GM12878 (cell line): Measurements from ENCODE around the gene TEX51. TPM values are rescaled to one million over a fixed set of nuclear protein-coding genes. Genes with fewer than 3 reads are reported as not detected.

Source experiments
- ATAC-seq: fragments of 200-7000 bp; cut with Tn5 transposase; 3 replicates; pipeline ENCODE4 v1.9.1; 2020; ENCODE audit warnings: mild to moderate bottlenecking, moderate library complexity
- BruUV-seq: library from RNA; stranded (reverse); fragments of 400-500 nt; replicated peaks from 2 replicates; lab custom pipeline; 2021; lab: Mats Ljungman, UMichigan
- CTCF ChIA-PET: fragments of 300-600 bp; sonication (Branson Sonifier 250); formaldehyde crosslinking; extraction: SDS; loops from one replicate; lab custom pipeline; 2021; ENCODE audit warnings: inconsistent platforms; lab: Yijun Ruan, JAX
- POLR2A ChIA-PET: fragments of 350-600 bp; formaldehyde crosslinking; extraction: SDS; loops from one replicate; lab custom pipeline; 2021; ENCODE audit warnings: inconsistent platforms; lab: Charles Lee
- RAD21 ChIA-PET: fragments of 300-600 bp; sonication (Branson Sonifier 250); formaldehyde crosslinking; loops from one replicate; lab custom pipeline; 2023; ENCODE audit warnings: antibody characterized with exemption; ENCODE audit not compliant: unreplicated experiment; lab: Charles Lee
- SMC1A ChIA-PET: fragments of 300-600 bp; sonication (Branson Sonifier 250); formaldehyde crosslinking; loops from one replicate; lab custom pipeline; 2023; ENCODE audit not compliant: unreplicated experiment, uncharacterized antibody; lab: Charles Lee
- DNase-seq: peaks from one replicate; pipeline ENCODE4 v3.0.0-alpha.2; 2011; ENCODE audit warnings: low read depth, low spot score
- FAIRE-seq: peaks from 3 replicates; lab custom pipeline; 2011; peaks lifted over from hg19 to GRCh38; lab: Jason Lieb, UNC
- H2AFZ ChIP-seq: 2 replicates; pipeline ENCODE4 v1.6.0; 2011; ENCODE audit warnings: low read depth, low read length, control low read depth; ENCODE audit not compliant: control insufficient read depth
- H3K27ac ChIP-seq: 2 replicates; pipeline ENCODE4 v1.5.1; 2011; ENCODE audit warnings: control low read depth; ENCODE audit not compliant: control insufficient read depth, insufficient read depth
- H3K27me3 ChIP-seq, 2 experiments: replicated peaks in 1 of 2; 2 replicates each; pipeline versions ENCODE4 v1.6.0 to v1.6.1; 2011; ENCODE audit warnings: low read length in 1 of 2; ENCODE audit not compliant: control insufficient read depth in 2 of 2, insufficient read depth in 2 of 2
- H3K36me3 ChIP-seq, 2 experiments: 2 replicates each; pipeline ENCODE4 v1.5.1; 2011; ENCODE audit warnings: low read length in 1 of 2; ENCODE audit not compliant: control insufficient read depth in 2 of 2, insufficient read depth in 2 of 2
- H3K4me1 ChIP-seq: 2 replicates; pipeline ENCODE4 v1.6.1; 2011; ENCODE audit warnings: mild to moderate bottlenecking, low read length, moderate library complexity, mixed read lengths; ENCODE audit not compliant: control insufficient read depth, insufficient read depth
- H3K4me2 ChIP-seq: 2 replicates; pipeline ENCODE4 v1.6.0; 2011; ENCODE audit warnings: control low read depth; ENCODE audit not compliant: control insufficient read depth, insufficient read depth
- H3K4me3 ChIP-seq: fragments of 200-600 bp; sonication (generic); 2 replicates; pipeline ENCODE4 v1.5.1; 2016
- H3K79me2 ChIP-seq: 2 replicates; pipeline ENCODE4 v1.6.0; 2011; ENCODE audit warnings: low read length; ENCODE audit not compliant: control insufficient read depth, insufficient read depth
- H3K9ac ChIP-seq: 2 replicates; pipeline ENCODE4 v1.8.0; 2011; ENCODE audit warnings: low read length, control low read depth, mixed read lengths; ENCODE audit not compliant: control insufficient read depth, insufficient read depth
- H3K9me3 ChIP-seq: replicated peaks from 3 replicates; pipeline ENCODE4 v1.5.1; 2011; ENCODE audit warnings: mild to moderate bottlenecking, low read length; ENCODE audit not compliant: control insufficient read depth, insufficient read depth
- H4K20me1 ChIP-seq: 2 replicates; pipeline ENCODE4 v1.6.0; 2011; ENCODE audit not compliant: control insufficient read depth, insufficient read depth
- ATF2 ChIP-seq: IDR thresholded peaks from 2 replicates; pipeline ENCODE4 v1.6.1; 2012; ENCODE audit warnings: low read length, inconsistent platforms
- CHD4 ChIP-seq: fragments of 200-600 bp; sonication (generic); IDR thresholded peaks from 2 replicates; pipeline ENCODE4 v1.6.1; 2016; ENCODE audit warnings: mild to moderate bottlenecking
- E2F8 ChIP-seq: fragments of 450-650 bp; IDR thresholded peaks from 2 replicates; pipeline ENCODE4 v1.6.1; 2018; ENCODE audit warnings: mild to moderate bottlenecking, low read depth, moderate library complexity; ENCODE audit not compliant: partially characterized antibody
- MYC ChIP-seq: IDR thresholded peaks from 2 replicates; pipeline ENCODE4 v1.6.1; 2011; ENCODE audit warnings: mild to moderate bottlenecking, low read length, moderate library complexity, inconsistent platforms; ENCODE audit not compliant: insufficient read depth, insufficient replicate concordance, insufficient read length, severe bottlenecking
- NR2C1 ChIP-seq: fragments of 450-650 bp; IDR thresholded peaks from 2 replicates; pipeline ENCODE4 v1.6.1; 2017; ENCODE audit warnings: antibody characterized with exemption, mild to moderate bottlenecking, moderate library complexity
- NR2F1 ChIP-seq: fragments of 450-650 bp; conservative IDR thresholded peaks from 2 replicates; pipeline ENCODE4 v1.6.1; 2017; ENCODE audit warnings: mild to moderate bottlenecking
- RELA ChIP-seq: fragments of 450-650 bp; IDR thresholded peaks from 2 replicates; pipeline ENCODE4 v1.8.0; 2014; ENCODE audit warnings: borderline replicate concordance; ENCODE audit not compliant: partially characterized antibody
- SREBF1 ChIP-seq: IDR thresholded peaks from 2 replicates; pipeline ENCODE4 v1.6.1; 2012; ENCODE audit warnings: mild to moderate bottlenecking, low read length
- SUPT20H ChIP-seq: IDR thresholded peaks from 2 replicates; pipeline ENCODE4 v1.6.1; 2011; ENCODE audit warnings: low read depth, mild to moderate bottlenecking, low read length, moderate library complexity, borderline replicate concordance; ENCODE audit not compliant: control insufficient read depth
- ZBTB33 ChIP-seq: fragments of 450-650 bp; IDR thresholded peaks from 2 replicates; pipeline ENCODE4 v1.6.1; 2017; ENCODE audit warnings: mild to moderate bottlenecking
- ZBTB40 ChIP-seq: fragments of 450-650 bp; IDR thresholded peaks from 2 replicates; pipeline ENCODE4 v1.6.1; 2016; ENCODE audit warnings: mild to moderate bottlenecking, moderate library complexity, borderline replicate concordance
- WGBS: methylation state at CpG from one replicate; pipeline ENCODE4 v1.1.6; 2016; ENCODE audit warnings: low lambda C conversion rate; ENCODE audit not compliant: insufficient replicate concordance, insufficient coverage; ENCODE audit errors: missing lambda C conversion rate; 5-methylcytosine and 5-hydroxymethylcytosine counted together
- in situ Hi-C: fragments of 300-500 bp; cut with MboI; formaldehyde crosslinking; loops from 9 replicates; pipeline ENCODE4 v1.14.3; 2018; ENCODE audit warnings: mixed read lengths
- intact Hi-C: fragments of 100-400 bp; cut with micrococcal nuclease; formaldehyde crosslinking; loops from one replicate; pipeline ENCODE4 v1.14.2; 2022; ENCODE audit not compliant: unreplicated experiment
- polyA plus RNA-seq, 11 experiments: library from polyadenylated mRNA; depleted of rRNA in 4 of 11; unstranded in 6 of 11; stranded (reverse) in 5 of 11; fragments of >200 nt; fragmentation: Nextera tagmentation in 4 of 11; fragmentation: Illumina TruSeq in 1 of 11; extraction: Ambion mirVana in 4 of 11; extraction: Trizol in 1 of 11; gene quantifications; 1 replicate in 1 of 11; 2 replicates in 10 of 11; pipeline versions ENCODE4 v1.2.1 to v1.2.3, GENCODE V29; 2011 to 2016; ENCODE audit warnings: inconsistent platforms in 2 of 11, missing spikeins in 2 of 11, low read depth in 1 of 11
- total RNA-seq, 4 experiments: library from RNA; depleted of rRNA in 3 of 4; stranded (reverse); fragments of >200 nt in 3 of 4; fragmentation: Illumina TruSeq in 1 of 4; extraction: Trizol in 1 of 4; gene quantifications; 2 replicates each; pipeline versions ENCODE4 v1.2.1 to v1.2.3, GENCODE V29; 2013 to 2021

TEX51 gene
- total and polyA plus RNA-seq, 10 of the 15 experiments (the other 5 are each of a cell fraction or from before 2014, with no cell fraction given) = not detected

GRCh38 chr2:126885751-126886210 is 12.9 kb upstream of the TEX51 start:
- CTCF ChIA-PET = interaction anchor here (1.0 to 2.2 kb wide), 3 partner anchors 86 to 358 kb away, joined by 3 to 10 read pairs (median 4); no protein-coding TSS in a partner anchor
- no peak for TF ChIP-seq ATF2
- no peak for TF ChIP-seq ZBTB40
- TF ChIP-seq ZBTB33 = no peak
- no peak for TF ChIP-seq SREBF1
- no peak for TF ChIP-seq RELA
- no peak for TF ChIP-seq SUPT20H
- TF ChIP-seq MYC = no peak
- no peak for TF ChIP-seq NR2C1
- no peak for TF ChIP-seq CHD4
- TF ChIP-seq E2F8 = no peak
- TF ChIP-seq NR2F1 = no peak

More at GRCh38 chr2:126885751-126886210, 12.9 kb upstream of the TEX51 start:
- BruUV-seq = no TSS peak
- ChIA-PET POLR2A (no interaction called here), SMC1A (no interaction called here), RAD21 (interaction anchor here (1.0 to 1.2 kb wide), 2 partner anchors 107 to 358 kb away, joined by 3 to 4 read pairs; no protein-coding TSS in a partner anchor)
- ATAC-seq = no peak; the same call in 2 of the 3 replicates
- Histone ChIP-seq H4K20me1 (no peaks in the 10 kb centered on the region), H3K9me3 (no peaks in the 10 kb centered on the region), H3K27me3 (no peaks in the 10 kb centered on the region; a peak in 1 of 4 replicates), H3K9ac (no peak overlapping the region), H3K36me3 (no peaks in the 10 kb centered on the region), H2AFZ (no peak overlapping the region), H3K27ac (no peak overlapping the region), H3K79me2 (no peaks in the 10 kb centered on the region), H3K4me1 (no peaks in the 10 kb centered on the region), H3K4me3 (no peak overlapping the region), H3K4me2 (peak overlapping the region; percentile 13; the same call in 1 of the 2 replicates)
- intact Hi-C loops = loop anchor here (10.0 kb wide), 1 partner anchor 169 kb away; no protein-coding TSS in a partner anchor
- FAIRE-seq = no peak
- in situ Hi-C loops = no loop called here
- no peak for DNase-seq
- WGBS = 41% methylated on average over 18 of the region's 18 CpGs
